Thoracic aorta (tissue), 2 donors: ENCODE results near the gene ARRDC2. TPM values are rescaled to one million over a fixed set of nuclear protein-coding genes. Genes with fewer than 3 reads are reported as not detected.
A peak's percentile ranks its signal among the peaks of the same experiment; 100 is the strongest.

Experiments used
- ATAC-seq: fragments of 150-250 bp; one replicate; pipeline ENCODE4 v1.8.0; 2017; ENCODE audit warnings: low read depth; ENCODE audit not compliant: insufficient number of reproducible peaks, low FRiP score
- DNase-seq: peaks from one replicate; pipeline ENCODE4 v3.0.0-alpha.2; 2020; ENCODE audit warnings: low spot score
- H3K27ac ChIP-seq, 2 donors: fragments of 200-600 bp; sonication (generic); 1 replicate in 1 of 2; 2 replicates in 1 of 2; pipeline ENCODE4 v1.5.1; 2016; ENCODE audit warnings: mild to moderate bottlenecking in 2 of 2, moderate library complexity in 2 of 2
- H3K27me3 ChIP-seq: fragments of 200-600 bp; sonication (generic); replicated peaks from 2 replicates; pipeline ENCODE4 v1.6.0; 2016; ENCODE audit warnings: mild to moderate bottlenecking; ENCODE audit not compliant: insufficient read depth
- H3K36me3 ChIP-seq: fragments of 200-600 bp; sonication (generic); one replicate; pipeline ENCODE4 v1.5.1; 2016
- H3K4me1 ChIP-seq, 2 donors: fragments of 200-600 bp; sonication (generic); 1 replicate in 1 of 2; 2 replicates in 1 of 2; pipeline versions ENCODE4 v1.5.1 to v1.6.0; 2016; ENCODE audit warnings: low read depth in 2 of 2, mild to moderate bottlenecking in 1 of 2; ENCODE audit not compliant: control insufficient read depth in 1 of 2
- H3K4me3 ChIP-seq: fragments of 200-600 bp; sonication (generic); 2 replicates; pipeline ENCODE4 v1.5.1; 2016; ENCODE audit warnings: mild to moderate bottlenecking
- H3K9me3 ChIP-seq: fragments of 200-600 bp; sonication (generic); 2 replicates; pipeline ENCODE4 v1.5.1; 2016
- CTCF ChIP-seq: fragments of 200-600 bp; sonication (generic); IDR thresholded peaks from one replicate; pipeline ENCODE4 v1.5.1; 2019; ENCODE audit warnings: antibody characterized with exemption
- total RNA-seq, 2 donors: library from RNA; depleted of rRNA; stranded (reverse); fragments of >200 nt; gene quantifications; one replicate each; pipeline versions ENCODE4 v1.1.0 to v1.2.3, GENCODE V29; 2016

ARRDC2 gene
- total RNA-seq, 2 donors from 2014 or later: 114 to 151 TPM

DNA sequence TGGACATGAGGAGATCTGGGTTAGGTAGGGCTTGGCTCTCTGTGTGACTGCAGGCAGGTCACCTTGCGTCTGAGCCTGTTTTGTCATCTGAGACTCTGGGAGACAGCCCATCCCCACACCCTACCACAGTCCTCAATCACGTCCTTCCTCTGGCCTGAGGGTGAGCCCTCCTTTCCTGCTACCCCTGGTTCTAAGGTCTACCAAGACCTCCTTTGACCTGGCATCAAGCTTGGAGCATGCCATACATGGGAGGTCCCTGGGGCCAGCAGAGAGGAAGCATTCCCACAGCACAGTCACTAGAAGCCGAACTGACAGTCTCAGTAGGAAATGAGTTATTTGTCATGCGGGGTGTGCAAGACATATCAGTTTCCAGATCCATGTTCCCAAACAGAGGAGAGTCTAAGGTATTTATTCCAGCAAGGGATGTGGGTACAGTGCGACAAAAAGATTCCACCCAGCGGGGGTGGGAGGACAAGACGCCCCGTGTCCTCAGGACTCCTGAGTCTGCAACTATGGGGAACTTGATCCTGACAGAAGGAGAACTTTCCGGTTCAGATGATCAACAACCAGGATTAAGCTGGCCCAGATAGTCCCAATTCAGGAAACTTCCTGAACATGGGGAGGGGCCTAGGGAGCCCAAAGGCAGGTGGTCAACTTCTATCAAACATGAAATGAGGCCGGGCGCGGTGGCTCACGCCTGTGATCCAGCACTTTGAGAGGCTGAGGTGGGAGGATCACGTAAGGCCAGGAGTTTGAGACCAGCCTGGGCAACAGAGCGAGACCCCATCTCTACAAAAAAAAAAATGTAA, 9.5 kb downstream of the ARRDC2 start:
- DNase-seq (no peak), ATAC-seq (no peak)
- Histone ChIP-seq H3K4me1 (peaks cover 68 to 87% of the 10 kb centered on the region in 2 donors), H3K4me3 (no peak overlapping the region), H3K36me3 (peaks cover 24% of the 10 kb centered on the region), H3K27me3 (no peaks in the 10 kb centered on the region), H3K9me3 (no peaks in the 10 kb centered on the region), H3K27ac (peak overlapping the region; percentile 66 to 98)
- no peak for TF ChIP-seq CTCF

GRCh38 chr19:18020212-18021085, 12.5 kb downstream of the ARRDC2 start:
- peaks cover 72 to 89% of the 10 kb centered on the region in 2 donors for H3K4me1 ChIP-seq
- DNase-seq (peak; percentile 77), ATAC-seq (peak; percentile 19)
- H3K27me3 ChIP-seq: no peaks in the 10 kb centered on the region
- peak; percentile 44 for TF ChIP-seq CTCF
- H3K27ac ChIP-seq: peak overlapping the region; percentile 93 to 98
- H3K36me3 ChIP-seq: peaks cover 4% of the 10 kb centered on the region
- H3K9me3 ChIP-seq: no peaks in the 10 kb centered on the region
- peak overlapping the region; percentile 51 for H3K4me3 ChIP-seq

DNA sequence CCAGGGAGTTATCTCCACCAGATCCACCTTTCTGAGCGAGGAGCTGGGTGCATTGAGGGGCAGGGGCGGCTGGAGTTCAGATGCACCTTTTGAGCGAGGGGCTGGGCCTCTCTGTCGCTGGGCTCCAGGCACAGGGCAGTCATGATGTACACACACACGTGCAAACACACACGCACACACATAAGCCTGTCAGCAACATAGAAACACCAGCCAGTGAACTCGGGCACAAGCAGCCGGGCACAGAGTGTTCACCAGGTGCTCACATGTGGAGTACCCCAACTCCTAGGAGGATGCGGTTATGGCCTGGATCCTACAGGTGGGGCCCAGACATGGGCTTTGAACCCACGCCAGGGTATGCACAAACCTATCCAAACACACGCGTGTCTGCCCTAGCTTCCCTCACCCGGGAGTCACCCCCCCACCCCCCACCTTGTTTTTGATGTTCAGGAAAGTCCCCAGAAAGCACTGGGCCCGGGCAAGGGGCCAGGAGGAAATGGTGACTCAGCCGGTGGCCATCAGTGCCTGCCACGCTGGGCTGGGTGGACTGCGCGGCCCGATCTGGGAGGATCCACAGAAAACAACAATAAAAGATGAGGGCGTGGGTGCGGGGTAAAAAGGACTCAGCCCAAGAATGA, 13.3 kb downstream of the ARRDC2 start:
- no peaks in the 10 kb centered on the region for H3K9me3 ChIP-seq
- H3K27ac ChIP-seq: peak overlapping the region; percentile 93 to 98
- TF ChIP-seq CTCF: no peak
- ATAC-seq: peak; percentile 34
- peak overlapping the region; percentile 51 for H3K4me3 ChIP-seq
- no peaks in the 10 kb centered on the region for H3K27me3 ChIP-seq
- no peaks in the 10 kb centered on the region for H3K36me3 ChIP-seq
- DNase-seq: peak; percentile 77
- H3K4me1 ChIP-seq: peaks cover 70 to 84% of the 10 kb centered on the region in 2 donors

DNA sequence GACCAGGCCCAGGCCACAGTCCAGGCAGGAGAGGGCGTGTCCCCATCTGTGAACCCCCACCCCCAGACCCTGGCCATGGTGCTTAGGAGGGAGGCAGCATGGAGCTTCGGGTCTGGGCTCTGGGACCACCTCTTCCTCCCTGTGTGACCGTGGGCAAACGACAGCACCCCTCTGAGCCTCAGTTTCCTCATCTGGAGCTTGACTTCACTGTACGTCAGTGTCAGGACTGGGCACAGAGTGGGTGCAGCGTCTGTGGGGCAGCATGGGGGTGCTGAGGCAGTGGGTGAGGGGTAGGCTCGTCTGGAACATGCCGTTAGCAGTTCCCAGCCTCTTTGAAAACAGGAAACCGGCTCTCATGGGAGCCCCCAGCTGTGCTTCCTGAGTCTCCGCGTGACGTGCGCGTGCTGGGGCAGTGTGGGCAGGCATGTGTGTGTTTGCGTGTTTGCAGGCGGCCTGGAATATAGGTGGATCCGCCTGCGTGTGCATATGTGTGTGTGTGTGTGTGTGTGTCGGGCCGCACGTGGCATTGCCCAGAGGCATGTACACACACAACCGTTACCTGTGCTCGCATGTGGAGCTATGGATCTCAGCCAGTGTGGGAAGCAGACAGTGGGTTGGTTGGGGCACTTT, 15.8 kb downstream of the ARRDC2 start:
- Histone ChIP-seq H3K27ac (peak overlapping the region; percentile 93 to 98), H3K27me3 (no peaks in the 10 kb centered on the region), H3K9me3 (no peaks in the 10 kb centered on the region), H3K36me3 (no peaks in the 10 kb centered on the region), H3K4me3 (no peak overlapping the region), H3K4me1 (peaks cover 47 to 60% of the 10 kb centered on the region in 2 donors)
- DNase-seq (no peak), ATAC-seq (no peak)
- no peak for TF ChIP-seq CTCF
